ENCODE results near the gene OR2J2.
"Not testable (repeated sequence)": the region's sequence is repeated elsewhere in the genome, so short reads cannot be mapped to it uniquely, and the experiment has no call there.

Gene OR2J2

DNA sequence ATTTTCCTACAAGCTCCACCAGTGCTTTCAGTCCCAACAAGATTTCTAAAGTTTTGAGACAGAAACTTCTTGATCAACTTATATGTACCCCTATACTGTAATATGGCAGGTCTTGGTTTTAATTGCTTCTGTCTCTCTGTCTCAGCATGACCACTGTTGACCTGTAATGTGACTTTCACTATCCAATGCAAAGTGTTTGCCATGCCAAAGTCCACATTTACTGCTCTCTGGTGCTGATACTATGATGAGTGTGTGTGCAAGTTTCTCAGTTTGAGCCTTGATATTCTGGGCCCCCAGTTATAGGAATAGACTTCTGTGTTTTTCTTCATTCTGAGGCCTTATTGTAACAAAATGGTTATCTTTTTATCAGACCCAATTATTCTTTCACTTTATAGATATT is 45.8 kb downstream of the OR2J2 start:
- Histone ChIP-seq H3K9me3 (ENCODE audit: insufficient read depth, low read length) (no peaks in the 10 kb centered on the region), H3K4me3 (ENCODE audit: insufficient read depth, low read length, poor library complexity, severe bottlenecking) (no peak overlapping the region), H2AFZ (ENCODE audit: low read depth, low read length, severe bottlenecking) (no peak overlapping the region), H4K20me1 (ENCODE audit: low read depth, low read length) (no peaks in the 10 kb centered on the region), H3K27ac (ENCODE audit: low read depth, low read length) (no peak overlapping the region), H3K79me2 (ENCODE audit: insufficient read depth, low read length) (no peaks in the 10 kb centered on the region), H3K4me2 (ENCODE audit: low read depth, low read length, poor library complexity, severe bottlenecking) (no peak overlapping the region), H3F3A (ENCODE audit: insufficient read depth) (no peaks in the 10 kb centered on the region), H3K36me3 (ENCODE audit: low read length) (no peaks in the 10 kb centered on the region), H3K27me3 (ENCODE audit: low read length) (no peaks in the 10 kb centered on the region), H3K9me2 (replicated peaks; ENCODE audit: insufficient read depth, low read length) (no peaks in the 10 kb centered on the region), H3K9ac (ENCODE audit: low read length) (no peak overlapping the region)
- no peak for TF ChIP-seq EZH2phosphoT487 (conservative IDR thresholded peaks at IDR 0.05; ENCODE audit: low read length)
- no peak for TF ChIP-seq CTCF (IDR thresholded peaks at IDR 0.05; ENCODE audit: insufficient read depth, low read length, poor library complexity, severe bottlenecking)

- not testable (repeated sequence) for H3K27me3 ChIP-seq (ENCODE audit: low read length); H3K4me2 ChIP-seq (ENCODE audit: low read depth, low read length, poor library complexity, severe bottlenecking); H3F3A ChIP-seq (ENCODE audit: insufficient read depth); H3K27ac ChIP-seq (ENCODE audit: low read depth, low read length); H2AFZ ChIP-seq (ENCODE audit: low read depth, low read length, severe bottlenecking); H3K9ac ChIP-seq (ENCODE audit: low read length); H3K79me2 ChIP-seq (ENCODE audit: insufficient read depth, low read length); H4K20me1 ChIP-seq (ENCODE audit: low read depth, low read length); H3K4me3 ChIP-seq (ENCODE audit: insufficient read depth, low read length, poor library complexity, severe bottlenecking); H3K36me3 ChIP-seq (ENCODE audit: low read length); H3K9me3 ChIP-seq (ENCODE audit: insufficient read depth, low read length); H3K9me2 ChIP-seq (replicated peaks; ENCODE audit: insufficient read depth, low read length)
Measured at GRCh38 chr6:29217242-29217641, 46.5 kb downstream of the OR2J2 start.

DNA sequence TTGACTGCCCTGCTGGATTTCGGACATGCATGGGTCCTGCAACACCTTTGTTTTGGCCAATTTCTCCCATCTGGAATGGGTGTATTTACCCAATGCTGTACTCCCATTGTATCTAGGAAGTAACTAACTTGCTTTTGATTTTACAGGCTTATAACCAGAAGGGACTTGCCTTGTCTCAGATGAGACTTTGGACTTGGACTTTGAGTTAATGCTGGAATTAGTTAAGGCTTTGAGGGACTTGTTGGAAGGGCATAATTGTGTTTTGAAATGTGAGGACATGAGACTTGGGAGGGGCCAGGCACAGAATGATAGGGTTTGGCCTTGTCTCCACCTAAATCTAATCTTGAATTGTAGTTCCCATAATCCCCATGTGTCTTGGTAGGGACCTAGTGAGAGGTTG is 47.3 kb downstream of the OR2J2 start:
- H3K27me3 ChIP-seq (ENCODE audit: low read length); H3K4me2 ChIP-seq (ENCODE audit: low read depth, low read length, poor library complexity, severe bottlenecking); H3K9ac ChIP-seq (ENCODE audit: low read length); H3F3A ChIP-seq (ENCODE audit: insufficient read depth); H3K79me2 ChIP-seq (ENCODE audit: insufficient read depth, low read length); H3K9me3 ChIP-seq (ENCODE audit: insufficient read depth, low read length); H3K27ac ChIP-seq (ENCODE audit: low read depth, low read length); H2AFZ ChIP-seq (ENCODE audit: low read depth, low read length, severe bottlenecking); H3K4me3 ChIP-seq (ENCODE audit: insufficient read depth, low read length, poor library complexity, severe bottlenecking); H3K9me2 ChIP-seq (replicated peaks; ENCODE audit: insufficient read depth, low read length); H3K36me3 ChIP-seq (ENCODE audit: low read length); H4K20me1 ChIP-seq (ENCODE audit: low read depth, low read length): not testable (repeated sequence)
